GM21723 (cell line): Measurements from ENCODE around the gene P2RX2.

Experiments
- ATAC-seq: cut with Tn5 transposase; IDR thresholded peaks from one replicate; pipeline ENCODE4 v1.9.1; 2021; ENCODE audit warnings: mild to moderate bottlenecking, moderate library complexity; ENCODE audit not compliant: unreplicated experiment

The P2RX2 gene

GRCh38 chr12:132619386-132620112, 973 bp downstream of the P2RX2 start:
- ATAC-seq = no peak

- no peak for ATAC-seq
Measured at GRCh38 chr12:132620113-132620898, 1.7 kb downstream of the P2RX2 start.

- no peak for ATAC-seq
Measured at GRCh38 chr12:132620899-132621656, 2.5 kb downstream of the P2RX2 start.

- no peak for ATAC-seq
Measured at GRCh38 chr12:132621657-132622435, 3.3 kb downstream of the P2RX2 start.

GRCh38 chr12:132622437-132623071, 4.0 kb downstream of the P2RX2 start:
- ATAC-seq = no peak

GRCh38 chr12:132623072-132623869, 4.7 kb downstream of the P2RX2 start:
- ATAC-seq = no peak

GRCh38 chr12:132624186-132624855, 5.7 kb downstream of the P2RX2 start:
- no peak for ATAC-seq

- ATAC-seq = no peak
Measured at GRCh38 chr12:132624910-132625630, 6.5 kb downstream of the P2RX2 start.

- ATAC-seq = no peak
Measured at GRCh38 chr12:132625731-132626430, 7.3 kb downstream of the P2RX2 start.

GRCh38 chr12:132629330-132629729, 10.8 kb downstream of the P2RX2 start:
- no peak for ATAC-seq

- ATAC-seq = no peak
Measured at GRCh38 chr12:132630672-132631071, 12.1 kb downstream of the P2RX2 start.

- no peak for ATAC-seq
Measured at GRCh38 chr12:132631666-132632065, 13.1 kb downstream of the P2RX2 start.

- no peak for ATAC-seq
Measured at GRCh38 chr12:132632521-132633228, 14.1 kb downstream of the P2RX2 start.

- no peak for ATAC-seq
Measured at GRCh38 chr12:132633398-132633797, 14.8 kb downstream of the P2RX2 start.

- ATAC-seq = no peak
Measured at GRCh38 chr12:132633901-132634300, 15.3 kb downstream of the P2RX2 start.

- ATAC-seq = no peak
Measured at GRCh38 chr12:132634411-132634990, 15.9 kb downstream of the P2RX2 start.
